Femur (tissue), 1 donor: ENCODE measurements around the gene GSG1L.

ENCODE experiments used
- DNase-seq: peaks from one replicate; pipeline ENCODE4 v3.0.0-alpha.2; 2017

GSG1L gene

GRCh38 chr16:28090646-28091377 is 27.3 kb upstream of the GSG1L start:
- no peak for DNase-seq

GRCh38 chr16:28089992-28090365 is 26.5 kb upstream of the GSG1L start:
- DNase-seq = no peak

GRCh38 chr16:28089205-28089991 is 25.9 kb upstream of the GSG1L start:
- no peak for DNase-seq

- DNase-seq = no peak
Observed at GRCh38 chr16:28087675-28088300, 24.3 kb upstream of the GSG1L start.

GRCh38 chr16:28087140-28087660 is 23.7 kb upstream of the GSG1L start:
- no peak for DNase-seq

- no peak for DNase-seq
Observed at GRCh38 chr16:28086186-28087139, 22.9 kb upstream of the GSG1L start.

GRCh38 chr16:28085389-28086171 is 22.1 kb upstream of the GSG1L start:
- no peak for DNase-seq

- no peak for DNase-seq
Observed at GRCh38 chr16:28084209-28084608, 20.7 kb upstream of the GSG1L start.

- DNase-seq = no peak
Observed at GRCh38 chr16:28082624-28083023, 19.1 kb upstream of the GSG1L start.

- no peak for DNase-seq
Observed at GRCh38 chr16:28081391-28081968, 18.0 kb upstream of the GSG1L start.

GRCh38 chr16:28078261-28078660 is 14.7 kb upstream of the GSG1L start:
- no peak for DNase-seq

GRCh38 chr16:28073836-28074235 is 10.3 kb upstream of the GSG1L start:
- no peak for DNase-seq

- no peak for DNase-seq
Observed at GRCh38 chr16:28072087-28072486, 8.6 kb upstream of the GSG1L start.

GRCh38 chr16:28069971-28070794 is 6.7 kb upstream of the GSG1L start:
- peak; percentile 54 for DNase-seq

- no peak for DNase-seq
Observed at GRCh38 chr16:28068976-28069375, 5.5 kb upstream of the GSG1L start.

- peak; percentile 51 for DNase-seq
Observed at GRCh38 chr16:28067604-28068379, 4.3 kb upstream of the GSG1L start.

GRCh38 chr16:28064706-28065249 is 1.3 kb upstream of the GSG1L start:
- DNase-seq = no peak

- no peak for DNase-seq
Observed at GRCh38 chr16:28064150-28064549, 636 bp upstream of the GSG1L start.

- DNase-seq = peak; percentile 39
Observed at GRCh38 chr16:28062847-28063521, 530 bp downstream of the GSG1L start.
